GM12878 (cell line): Measurements from ENCODE around the gene PRR35. TPM values are rescaled to one million over a fixed set of nuclear protein-coding genes. Genes with fewer than 3 reads are reported as not detected.

Source experiments
- ATAC-seq: fragments of 200-7000 bp; cut with Tn5 transposase; 3 replicates; pipeline ENCODE4 v1.9.1; 2020; ENCODE audit warnings: mild to moderate bottlenecking, moderate library complexity
- BruUV-seq: library from RNA; stranded (reverse); fragments of 400-500 nt; replicated peaks from 2 replicates; lab custom pipeline; 2021; lab: Mats Ljungman, UMichigan
- CTCF ChIA-PET: fragments of 300-600 bp; sonication (Branson Sonifier 250); formaldehyde crosslinking; extraction: SDS; loops from one replicate; lab custom pipeline; 2021; ENCODE audit warnings: inconsistent platforms; lab: Yijun Ruan, JAX
- POLR2A ChIA-PET: fragments of 350-600 bp; formaldehyde crosslinking; extraction: SDS; loops from one replicate; lab custom pipeline; 2021; ENCODE audit warnings: inconsistent platforms; lab: Charles Lee
- RAD21 ChIA-PET: fragments of 300-600 bp; sonication (Branson Sonifier 250); formaldehyde crosslinking; loops from one replicate; lab custom pipeline; 2023; ENCODE audit warnings: antibody characterized with exemption; ENCODE audit not compliant: unreplicated experiment; lab: Charles Lee
- SMC1A ChIA-PET: fragments of 300-600 bp; sonication (Branson Sonifier 250); formaldehyde crosslinking; loops from one replicate; lab custom pipeline; 2023; ENCODE audit not compliant: unreplicated experiment, uncharacterized antibody; lab: Charles Lee
- DNase-seq: peaks from one replicate; pipeline ENCODE4 v3.0.0-alpha.2; 2011; ENCODE audit warnings: low read depth, low spot score
- FAIRE-seq: peaks from 3 replicates; lab custom pipeline; 2011; peaks lifted over from hg19 to GRCh38; lab: Jason Lieb, UNC
- H2AFZ ChIP-seq: 2 replicates; pipeline ENCODE4 v1.6.0; 2011; ENCODE audit warnings: low read depth, low read length, control low read depth; ENCODE audit not compliant: control insufficient read depth
- H3K27ac ChIP-seq: 2 replicates; pipeline ENCODE4 v1.5.1; 2011; ENCODE audit warnings: control low read depth; ENCODE audit not compliant: control insufficient read depth, insufficient read depth
- H3K27me3 ChIP-seq, 2 experiments: replicated peaks in 1 of 2; 2 replicates each; pipeline versions ENCODE4 v1.6.0 to v1.6.1; 2011; ENCODE audit warnings: low read length in 1 of 2; ENCODE audit not compliant: control insufficient read depth in 2 of 2, insufficient read depth in 2 of 2
- H3K36me3 ChIP-seq, 2 experiments: 2 replicates each; pipeline ENCODE4 v1.5.1; 2011; ENCODE audit warnings: low read length in 1 of 2; ENCODE audit not compliant: control insufficient read depth in 2 of 2, insufficient read depth in 2 of 2
- H3K4me1 ChIP-seq: 2 replicates; pipeline ENCODE4 v1.6.1; 2011; ENCODE audit warnings: mild to moderate bottlenecking, low read length, moderate library complexity, mixed read lengths; ENCODE audit not compliant: control insufficient read depth, insufficient read depth
- H3K4me2 ChIP-seq: 2 replicates; pipeline ENCODE4 v1.6.0; 2011; ENCODE audit warnings: control low read depth; ENCODE audit not compliant: control insufficient read depth, insufficient read depth
- H3K4me3 ChIP-seq: fragments of 200-600 bp; sonication (generic); 2 replicates; pipeline ENCODE4 v1.5.1; 2016
- H3K79me2 ChIP-seq: 2 replicates; pipeline ENCODE4 v1.6.0; 2011; ENCODE audit warnings: low read length; ENCODE audit not compliant: control insufficient read depth, insufficient read depth
- H3K9ac ChIP-seq: 2 replicates; pipeline ENCODE4 v1.8.0; 2011; ENCODE audit warnings: low read length, control low read depth, mixed read lengths; ENCODE audit not compliant: control insufficient read depth, insufficient read depth
- H3K9me3 ChIP-seq: replicated peaks from 3 replicates; pipeline ENCODE4 v1.5.1; 2011; ENCODE audit warnings: mild to moderate bottlenecking, low read length; ENCODE audit not compliant: control insufficient read depth, insufficient read depth
- H4K20me1 ChIP-seq: 2 replicates; pipeline ENCODE4 v1.6.0; 2011; ENCODE audit not compliant: control insufficient read depth, insufficient read depth
- ATF7 ChIP-seq: fragments of 450-650 bp; IDR thresholded peaks from 2 replicates; pipeline ENCODE4 v1.6.1; 2016; ENCODE audit warnings: low read depth, mild to moderate bottlenecking
- JUNB ChIP-seq: IDR thresholded peaks from 2 replicates; pipeline ENCODE4 v1.6.1; 2016; ENCODE audit warnings: antibody characterized with exemption, mild to moderate bottlenecking
- KLF5 ChIP-seq: fragments of 450-650 bp; IDR thresholded peaks from 2 replicates; pipeline ENCODE4 v1.6.1; 2014; ENCODE audit warnings: mild to moderate bottlenecking; ENCODE audit not compliant: partially characterized antibody
- NFXL1 ChIP-seq: fragments of 450-650 bp; IDR thresholded peaks from 2 replicates; pipeline ENCODE4 v1.6.1; 2017; ENCODE audit warnings: antibody characterized with exemption, mild to moderate bottlenecking, borderline replicate concordance
- NFYA ChIP-seq: IDR thresholded peaks from 2 replicates; pipeline ENCODE4 v1.6.1; 2011; ENCODE audit warnings: low read depth, mild to moderate bottlenecking, low read length, improper control_type of control experiment, borderline replicate concordance
- SRF ChIP-seq, 2 experiments: IDR thresholded peaks; 2 replicates each; pipeline ENCODE4 v1.6.1; 2011; ENCODE audit warnings: low read depth in 2 of 2, low read length in 2 of 2, mild to moderate bottlenecking in 1 of 2, moderate library complexity in 1 of 2
- SUZ12 ChIP-seq: fragments of 200-600 bp; sonication (generic); IDR thresholded peaks from one replicate; pipeline ENCODE4 v1.6.1; 2018; ENCODE audit warnings: antibody characterized with exemption, mild to moderate bottlenecking; ENCODE audit not compliant: unreplicated experiment
- ZNF207 ChIP-seq: fragments of 450-650 bp; IDR thresholded peaks from 2 replicates; pipeline ENCODE4 v1.6.1; 2014; ENCODE audit warnings: antibody characterized with exemption, mild to moderate bottlenecking, borderline replicate concordance
- ZNF24 ChIP-seq: fragments of 450-650 bp; IDR thresholded peaks from 2 replicates; pipeline ENCODE4 v1.6.1; 2017; ENCODE audit warnings: antibody characterized with exemption, mild to moderate bottlenecking
- ZZZ3 ChIP-seq: IDR thresholded peaks from 2 replicates; pipeline ENCODE4 v1.6.1; 2011; ENCODE audit warnings: low read depth; ENCODE audit not compliant: control insufficient read depth, insufficient read length
- WGBS: methylation state at CpG from one replicate; pipeline ENCODE4 v1.1.6; 2016; ENCODE audit warnings: low lambda C conversion rate; ENCODE audit not compliant: insufficient replicate concordance, insufficient coverage; ENCODE audit errors: missing lambda C conversion rate; 5-methylcytosine and 5-hydroxymethylcytosine counted together
- in situ Hi-C: fragments of 300-500 bp; cut with MboI; formaldehyde crosslinking; loops from 9 replicates; pipeline ENCODE4 v1.14.3; 2018; ENCODE audit warnings: mixed read lengths
- intact Hi-C: fragments of 100-400 bp; cut with micrococcal nuclease; formaldehyde crosslinking; loops from one replicate; pipeline ENCODE4 v1.14.2; 2022; ENCODE audit not compliant: unreplicated experiment
- polyA plus RNA-seq, 11 experiments: library from polyadenylated mRNA; depleted of rRNA in 4 of 11; unstranded in 6 of 11; stranded (reverse) in 5 of 11; fragments of >200 nt; fragmentation: Nextera tagmentation in 4 of 11; fragmentation: Illumina TruSeq in 1 of 11; extraction: Ambion mirVana in 4 of 11; extraction: Trizol in 1 of 11; gene quantifications; 1 replicate in 1 of 11; 2 replicates in 10 of 11; pipeline versions ENCODE4 v1.2.1 to v1.2.3, GENCODE V29; 2011 to 2016; ENCODE audit warnings: inconsistent platforms in 2 of 11, missing spikeins in 2 of 11, low read depth in 1 of 11
- total RNA-seq, 4 experiments: library from RNA; depleted of rRNA in 3 of 4; stranded (reverse); fragments of >200 nt in 3 of 4; fragmentation: Illumina TruSeq in 1 of 4; extraction: Trizol in 1 of 4; gene quantifications; 2 replicates each; pipeline versions ENCODE4 v1.2.1 to v1.2.3, GENCODE V29; 2013 to 2021
- TF ChIP-seq, protein P1 (sequence below): fragments of 450-650 bp; IDR thresholded peaks from 2 replicates; pipeline ENCODE4 v1.6.1; 2017; ENCODE audit warnings: mild to moderate bottlenecking, moderate library complexity
- TF ChIP-seq, protein P2 (sequence below): fragments of 450-650 bp; formaldehyde crosslinking; IDR thresholded peaks from 2 replicates; pipeline ENCODE4 v1.4.0; 2020; ENCODE audit warnings: mild to moderate bottlenecking, moderate library complexity
- TF ChIP-seq, protein P3 (sequence below): IDR thresholded peaks from 2 replicates; pipeline ENCODE4 v1.6.1; 2011; ENCODE audit warnings: low read depth, low read length, improper control_type of control experiment, borderline replicate concordance
- TF ChIP-seq, protein P4 (sequence below): IDR thresholded peaks from 2 replicates; pipeline ENCODE4 v1.6.1; 2012; ENCODE audit warnings: low read depth, low read length, improper control_type of control experiment

Gene PRR35
- total and polyA plus RNA-seq, 10 of the 15 experiments (the other 5 are each of a cell fraction or from before 2014, with no cell fraction given): not detected

DNA sequence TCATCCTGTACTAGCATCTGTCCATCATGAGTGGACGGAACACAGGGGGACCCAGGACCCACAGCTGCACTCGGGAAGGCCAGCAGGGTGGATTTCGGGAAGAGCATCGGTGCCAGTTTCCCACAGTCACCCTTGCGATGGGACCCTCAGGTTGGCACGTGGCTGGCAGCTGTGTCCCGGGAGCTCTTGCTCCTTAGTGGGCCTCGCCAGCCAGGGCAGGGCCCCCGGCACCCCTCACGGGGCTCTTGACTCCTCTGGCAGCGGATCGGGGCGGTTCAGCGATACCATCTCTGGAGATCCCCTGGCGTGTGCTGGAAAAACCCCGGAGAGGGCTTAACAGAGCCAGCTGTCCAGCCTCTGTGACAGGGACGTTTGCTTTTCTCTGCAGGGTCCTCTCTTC lies 23.4 kb upstream of the PRR35 start:
- H2AFZ ChIP-seq: no peak overlapping the region
- no peaks in the 10 kb centered on the region for H3K27me3 ChIP-seq
- no peak for DNase-seq
- H3K36me3 ChIP-seq: peaks cover 0 to 26% of the 10 kb centered on the region in 2 experiments; a peak in 3 of 4 replicates
- ChIA-PET SMC1A (no interaction called here), CTCF (no interaction called here), POLR2A (interaction anchor here (0.6 to 0.7 kb wide), 2 partner anchors 30 to 100 kb away, joined by 3 to 8 read pairs; partner anchors contain the start of gene NHLRC4), RAD21 (no interaction called here)
- H3K4me2 ChIP-seq: no peak overlapping the region
- H4K20me1 ChIP-seq: no peaks in the 10 kb centered on the region
- H3K9me3 ChIP-seq: no peaks in the 10 kb centered on the region
- no peak overlapping the region for H3K27ac ChIP-seq
- WGBS: 96% methylated on average over 16 of the region's 17 CpGs
- in situ Hi-C loops (no loop called here), intact Hi-C loops (no loop called here)
- ATAC-seq: no peak
- FAIRE-seq: no peak
- BruUV-seq: no TSS peak
- no peaks in the 10 kb centered on the region for H3K4me1 ChIP-seq
- no peak overlapping the region for H3K4me3 ChIP-seq
- peaks cover 6% of the 10 kb centered on the region for H3K79me2 ChIP-seq
- H3K9ac ChIP-seq: no peak overlapping the region
- TF ChIP-seq ATF7 (no peak), JUNB (no peak), ZNF207 (no peak), ZZZ3 (no peak), SUZ12 (no peak), NFXL1 (no peak), SRF (IDR thresholded peaks at IDR 0.05; ENCODE audit: low read depth in 2 of 2, low read length in 2 of 2) (no peak), ZNF24 (no peak), KLF5 (no peak), NFYA (no peak)
- TF ChIP-seq, protein P1, sequence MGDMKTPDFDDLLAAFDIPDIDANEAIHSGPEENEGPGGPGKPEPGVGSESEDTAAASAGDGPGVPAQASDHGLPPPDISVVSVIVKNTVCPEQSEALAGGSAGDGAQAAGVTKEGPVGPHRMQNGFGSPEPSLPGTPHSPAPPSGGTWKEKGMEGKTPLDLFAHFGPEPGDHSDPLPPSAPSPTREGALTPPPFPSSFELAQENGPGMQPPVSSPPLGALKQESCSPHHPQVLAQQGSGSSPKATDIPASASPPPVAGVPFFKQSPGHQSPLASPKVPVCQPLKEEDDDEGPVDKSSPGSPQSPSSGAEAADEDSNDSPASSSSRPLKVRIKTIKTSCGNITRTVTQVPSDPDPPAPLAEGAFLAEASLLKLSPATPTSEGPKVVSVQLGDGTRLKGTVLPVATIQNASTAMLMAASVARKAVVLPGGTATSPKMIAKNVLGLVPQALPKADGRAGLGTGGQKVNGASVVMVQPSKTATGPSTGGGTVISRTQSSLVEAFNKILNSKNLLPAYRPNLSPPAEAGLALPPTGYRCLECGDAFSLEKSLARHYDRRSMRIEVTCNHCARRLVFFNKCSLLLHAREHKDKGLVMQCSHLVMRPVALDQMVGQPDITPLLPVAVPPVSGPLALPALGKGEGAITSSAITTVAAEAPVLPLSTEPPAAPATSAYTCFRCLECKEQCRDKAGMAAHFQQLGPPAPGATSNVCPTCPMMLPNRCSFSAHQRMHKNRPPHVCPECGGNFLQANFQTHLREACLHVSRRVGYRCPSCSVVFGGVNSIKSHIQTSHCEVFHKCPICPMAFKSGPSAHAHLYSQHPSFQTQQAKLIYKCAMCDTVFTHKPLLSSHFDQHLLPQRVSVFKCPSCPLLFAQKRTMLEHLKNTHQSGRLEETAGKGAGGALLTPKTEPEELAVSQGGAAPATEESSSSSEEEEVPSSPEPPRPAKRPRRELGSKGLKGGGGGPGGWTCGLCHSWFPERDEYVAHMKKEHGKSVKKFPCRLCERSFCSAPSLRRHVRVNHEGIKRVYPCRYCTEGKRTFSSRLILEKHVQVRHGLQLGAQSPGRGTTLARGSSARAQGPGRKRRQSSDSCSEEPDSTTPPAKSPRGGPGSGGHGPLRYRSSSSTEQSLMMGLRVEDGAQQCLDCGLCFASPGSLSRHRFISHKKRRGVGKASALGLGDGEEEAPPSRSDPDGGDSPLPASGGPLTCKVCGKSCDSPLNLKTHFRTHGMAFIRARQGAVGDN: no peak
- TF ChIP-seq, protein P2, sequence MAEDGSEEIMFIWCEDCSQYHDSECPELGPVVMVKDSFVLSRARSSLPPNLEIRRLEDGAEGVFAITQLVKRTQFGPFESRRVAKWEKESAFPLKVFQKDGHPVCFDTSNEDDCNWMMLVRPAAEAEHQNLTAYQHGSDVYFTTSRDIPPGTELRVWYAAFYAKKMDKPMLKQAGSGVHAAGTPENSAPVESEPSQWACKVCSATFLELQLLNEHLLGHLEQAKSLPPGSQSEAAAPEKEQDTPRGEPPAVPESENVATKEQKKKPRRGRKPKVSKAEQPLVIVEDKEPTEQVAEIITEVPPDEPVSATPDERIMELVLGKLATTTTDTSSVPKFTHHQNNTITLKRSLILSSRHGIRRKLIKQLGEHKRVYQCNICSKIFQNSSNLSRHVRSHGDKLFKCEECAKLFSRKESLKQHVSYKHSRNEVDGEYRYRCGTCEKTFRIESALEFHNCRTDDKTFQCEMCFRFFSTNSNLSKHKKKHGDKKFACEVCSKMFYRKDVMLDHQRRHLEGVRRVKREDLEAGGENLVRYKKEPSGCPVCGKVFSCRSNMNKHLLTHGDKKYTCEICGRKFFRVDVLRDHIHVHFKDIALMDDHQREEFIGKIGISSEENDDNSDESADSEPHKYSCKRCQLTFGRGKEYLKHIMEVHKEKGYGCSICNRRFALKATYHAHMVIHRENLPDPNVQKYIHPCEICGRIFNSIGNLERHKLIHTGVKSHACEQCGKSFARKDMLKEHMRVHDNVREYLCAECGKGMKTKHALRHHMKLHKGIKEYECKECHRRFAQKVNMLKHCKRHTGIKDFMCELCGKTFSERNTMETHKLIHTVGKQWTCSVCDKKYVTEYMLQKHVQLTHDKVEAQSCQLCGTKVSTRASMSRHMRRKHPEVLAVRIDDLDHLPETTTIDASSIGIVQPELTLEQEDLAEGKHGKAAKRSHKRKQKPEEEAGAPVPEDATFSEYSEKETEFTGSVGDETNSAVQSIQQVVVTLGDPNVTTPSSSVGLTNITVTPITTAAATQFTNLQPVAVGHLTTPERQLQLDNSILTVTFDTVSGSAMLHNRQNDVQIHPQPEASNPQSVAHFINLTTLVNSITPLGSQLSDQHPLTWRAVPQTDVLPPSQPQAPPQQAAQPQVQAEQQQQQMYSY (CRISPR knock-in tag): no peak
- TF ChIP-seq, protein P3, sequence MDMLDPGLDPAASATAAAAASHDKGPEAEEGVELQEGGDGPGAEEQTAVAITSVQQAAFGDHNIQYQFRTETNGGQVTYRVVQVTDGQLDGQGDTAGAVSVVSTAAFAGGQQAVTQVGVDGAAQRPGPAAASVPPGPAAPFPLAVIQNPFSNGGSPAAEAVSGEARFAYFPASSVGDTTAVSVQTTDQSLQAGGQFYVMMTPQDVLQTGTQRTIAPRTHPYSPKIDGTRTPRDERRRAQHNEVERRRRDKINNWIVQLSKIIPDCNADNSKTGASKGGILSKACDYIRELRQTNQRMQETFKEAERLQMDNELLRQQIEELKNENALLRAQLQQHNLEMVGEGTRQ: no peak
- TF ChIP-seq, protein P4, sequence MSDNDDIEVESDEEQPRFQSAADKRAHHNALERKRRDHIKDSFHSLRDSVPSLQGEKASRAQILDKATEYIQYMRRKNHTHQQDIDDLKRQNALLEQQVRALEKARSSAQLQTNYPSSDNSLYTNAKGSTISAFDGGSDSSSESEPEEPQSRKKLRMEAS: no peak
